Stimulated activated CD8-positive, alpha-beta memory T cell treated with anti-CD3 and anti-CD28 coated beads, Interleukin-2, amount 100 ng/mL, for 48 hours (primary cell): ENCODE measurements around the gene RAET1L.
"Not testable (repeated sequence)": the region's sequence is repeated elsewhere in the genome, so short reads cannot be mapped to it uniquely, and the experiment has no call there.

Experiments
- DNase-seq, 2 donors: peaks; one replicate each; pipeline ENCODE4 v3.0.0-alpha.2; 2020; ENCODE audit warnings: low read depth in 2 of 2

Gene RAET1L, protein sequence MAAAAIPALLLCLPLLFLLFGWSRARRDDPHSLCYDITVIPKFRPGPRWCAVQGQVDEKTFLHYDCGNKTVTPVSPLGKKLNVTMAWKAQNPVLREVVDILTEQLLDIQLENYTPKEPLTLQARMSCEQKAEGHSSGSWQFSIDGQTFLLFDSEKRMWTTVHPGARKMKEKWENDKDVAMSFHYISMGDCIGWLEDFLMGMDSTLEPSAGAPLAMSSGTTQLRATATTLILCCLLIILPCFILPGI

DNA sequence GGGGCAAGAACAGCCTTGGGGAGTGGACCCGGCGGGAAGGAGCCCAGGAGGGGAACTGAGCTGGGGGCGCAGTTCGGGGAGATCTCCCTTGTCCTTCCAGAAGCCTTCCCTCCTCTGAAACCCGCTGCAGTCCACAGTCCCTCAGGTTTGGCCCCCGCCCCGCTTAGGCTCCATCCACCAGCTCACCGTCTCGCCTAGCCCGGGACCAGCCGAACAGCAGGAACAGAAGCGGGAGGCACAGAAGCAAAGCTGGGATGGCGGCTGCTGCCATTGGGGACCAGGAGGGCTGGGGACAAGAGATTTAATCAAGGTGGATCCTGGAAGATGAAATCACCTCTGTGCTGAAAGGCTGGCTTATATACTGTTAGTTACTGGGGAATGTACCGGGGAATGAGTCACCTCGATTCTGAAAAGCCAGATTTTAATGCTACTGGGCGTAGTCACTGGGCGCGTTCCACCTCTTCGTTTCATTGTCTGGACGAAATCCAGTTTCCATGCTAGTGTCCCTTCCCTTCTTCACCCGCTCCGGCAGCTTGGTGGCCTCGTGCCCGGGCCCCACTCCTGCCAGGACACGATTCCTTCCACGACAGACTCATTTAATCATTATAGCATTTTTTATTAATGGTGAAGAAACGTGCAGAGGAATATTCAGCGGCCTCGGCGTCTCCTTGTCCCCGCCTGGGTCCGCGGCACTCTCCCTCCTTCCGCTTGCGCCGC is at the start of gene RAET1L:
TSS of gene RAET1L (minus strand) at position 332 of the 717 bp plus-strand sequence. CDS start at position 271, 61 bp downstream.
- DNase-seq, result no peak

DNA sequence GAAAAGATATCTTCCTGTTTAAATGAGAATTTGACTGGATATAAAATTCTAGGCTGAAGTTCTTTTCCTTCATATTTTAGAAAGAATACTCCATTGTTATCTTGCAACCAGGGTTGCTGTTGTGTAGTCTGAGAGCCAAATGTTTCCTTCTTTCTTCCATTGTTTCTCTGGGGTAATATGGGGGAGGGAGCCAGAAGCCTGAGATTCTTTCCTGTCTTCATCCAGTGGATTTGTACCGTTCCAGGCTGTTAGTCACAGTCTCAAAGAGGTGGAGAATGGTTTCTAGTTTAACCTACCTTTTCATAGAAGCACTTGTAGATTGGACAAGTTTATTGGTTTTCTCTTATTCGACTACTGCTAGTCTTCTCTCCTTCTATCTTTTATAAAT is 49.7 kb upstream of the RAET1L start:
- DNase-seq, result no peak

DNA sequence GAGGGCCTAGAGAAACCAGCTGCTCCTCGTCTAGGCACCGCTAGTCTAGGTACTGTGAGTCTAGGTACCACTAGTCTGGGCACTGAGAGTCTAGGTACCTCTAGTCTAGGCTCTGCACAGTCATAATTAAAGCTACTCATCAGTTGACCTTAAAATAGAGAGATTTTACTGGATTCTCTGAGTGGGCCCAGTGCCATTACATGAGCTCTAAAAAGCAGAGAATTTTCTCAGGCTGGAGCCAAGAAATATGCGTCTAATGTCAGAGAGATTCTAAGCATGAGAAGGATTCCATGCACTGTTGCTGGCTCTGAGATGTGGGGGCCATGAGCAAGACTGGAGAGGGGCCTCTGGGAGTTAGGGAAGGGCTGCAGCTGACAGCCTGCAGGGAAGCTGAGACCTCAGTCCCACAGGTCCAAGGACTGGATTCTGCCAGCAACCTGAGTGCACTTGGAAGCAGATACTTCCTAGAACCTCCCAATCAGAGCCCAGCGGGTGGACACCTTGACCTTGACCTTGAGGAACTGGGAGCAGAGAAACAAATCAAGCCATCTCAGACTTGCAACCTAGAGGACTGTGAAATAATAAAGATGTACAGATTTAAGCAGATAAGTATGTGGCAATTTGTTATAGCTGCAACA is 49.2 kb upstream of the RAET1L start:
- DNase-seq, result not testable (repeated sequence)

DNA sequence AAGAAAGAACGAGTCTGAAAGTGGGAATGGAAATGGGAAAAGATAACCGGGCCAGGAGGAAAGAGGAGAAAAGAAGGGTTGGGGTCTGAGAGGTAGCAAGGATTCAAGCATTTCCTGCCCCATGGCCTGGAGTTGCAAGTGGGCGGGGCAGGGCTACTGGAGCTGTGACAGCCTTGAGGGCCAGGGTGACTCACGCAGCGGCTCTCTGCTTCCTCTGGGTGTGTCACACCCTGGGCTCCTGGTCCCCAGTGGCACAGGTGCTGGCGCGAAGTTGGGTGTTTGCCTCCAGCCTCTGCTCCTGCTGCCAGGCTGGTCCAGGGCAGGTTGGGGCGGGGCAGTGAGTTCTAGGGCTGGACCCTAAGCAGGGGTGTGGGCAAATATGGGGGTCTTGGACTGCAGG is 46.9 kb upstream of the RAET1L start:
- peak; percentile 26 to 46 for DNase-seq

DNA sequence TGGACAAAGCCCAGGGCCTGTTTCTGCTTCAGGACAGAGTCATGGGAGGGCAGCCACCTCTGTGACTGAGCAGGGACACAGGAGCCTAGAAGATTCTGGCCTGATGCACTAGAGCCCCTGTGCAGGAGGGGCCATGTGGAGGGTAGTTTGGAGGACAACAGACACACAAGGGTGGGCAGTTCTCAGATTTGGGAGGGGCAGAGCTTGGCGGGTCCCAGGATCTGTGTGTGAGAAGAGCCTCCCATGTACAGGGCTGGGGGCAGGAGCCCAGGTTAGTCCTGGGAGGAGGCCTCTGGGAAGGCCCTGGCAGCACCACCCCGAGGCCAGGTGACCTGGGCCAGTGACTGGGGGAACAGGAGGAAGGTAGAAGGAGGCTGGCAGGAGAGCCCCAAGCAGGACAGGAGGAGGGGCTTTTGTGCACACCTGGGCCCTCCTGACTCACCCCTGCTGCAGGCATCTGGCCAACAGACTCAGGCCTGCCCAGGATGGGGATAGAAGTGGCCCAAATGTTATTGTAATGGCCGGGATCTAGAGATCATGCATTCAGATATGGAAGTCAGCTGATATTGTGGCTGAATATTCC is 45.0 kb upstream of the RAET1L start:
- no peak for DNase-seq

DNA sequence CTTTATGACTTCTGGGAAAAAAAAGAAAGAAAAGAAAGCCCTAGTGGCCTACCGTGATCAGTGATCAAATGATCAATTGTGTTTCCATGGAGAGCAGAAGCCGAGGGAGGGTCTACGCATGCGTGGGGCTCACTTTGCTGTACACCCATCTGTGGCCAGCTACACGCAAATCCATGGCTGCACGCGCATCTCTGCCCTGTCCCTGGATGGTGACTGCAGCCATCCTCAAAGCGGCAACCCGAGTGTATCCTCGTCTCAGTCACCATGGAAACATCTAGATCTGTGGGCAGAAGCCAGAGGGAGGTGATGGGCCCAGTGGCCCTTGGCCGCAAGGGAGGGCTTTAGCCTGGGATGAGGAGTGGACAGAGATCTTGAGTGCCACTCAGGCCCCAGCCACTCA is 44.4 kb upstream of the RAET1L start:
- DNase-seq, result no peak

DNA sequence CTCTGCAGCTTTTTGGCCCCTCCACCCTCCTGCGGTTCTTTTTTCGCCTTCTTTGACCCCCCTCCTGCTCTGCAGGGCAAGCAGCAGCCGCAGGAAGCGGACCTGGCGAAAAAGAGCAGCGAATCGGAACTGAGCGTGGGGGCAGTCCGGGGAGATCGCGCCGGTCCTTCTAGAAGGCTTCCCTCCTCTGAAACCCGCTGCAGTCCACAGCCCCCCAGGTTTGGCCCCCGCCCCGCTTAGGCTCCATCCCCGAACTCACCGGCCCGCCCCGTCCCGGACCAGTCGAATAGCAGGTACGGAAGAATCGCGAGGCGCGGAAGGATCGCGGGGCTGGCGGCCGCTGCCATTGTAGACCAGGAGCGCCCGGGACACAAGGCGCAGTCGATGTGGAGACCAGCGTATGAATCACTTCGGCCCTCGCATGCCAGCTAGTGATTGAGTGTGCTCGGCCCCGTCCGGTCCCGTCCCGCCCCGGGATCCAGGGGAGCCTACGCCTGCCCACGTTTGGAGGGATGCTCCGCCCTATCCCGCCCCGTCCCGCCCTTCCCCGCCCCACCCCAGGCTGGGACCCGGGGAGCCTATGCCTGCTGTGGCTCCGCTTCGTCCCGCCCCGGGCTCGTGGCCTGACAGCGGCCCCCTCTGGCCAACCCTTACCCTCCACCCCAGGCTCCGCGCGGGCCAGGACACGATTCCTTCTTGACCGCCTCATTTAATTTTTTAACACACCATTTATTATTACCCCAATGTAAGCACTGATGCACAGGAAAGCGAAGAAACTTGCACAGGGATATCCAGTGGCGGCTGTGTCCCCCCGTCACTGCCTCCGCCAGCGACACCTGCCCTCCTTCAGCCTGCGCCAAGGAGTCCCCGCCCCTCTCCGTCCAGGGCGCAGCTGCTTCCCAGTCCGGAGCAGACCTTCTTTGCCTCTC is 43.7 kb upstream of the RAET1L start, which contains the start of gene ULBP3:
TSS of gene ULBP3 (minus strand) at position 402 of the 929 bp plus-strand sequence. CDS start at position 347, 55 bp downstream.
- DNase-seq, result peak; percentile 69

DNA sequence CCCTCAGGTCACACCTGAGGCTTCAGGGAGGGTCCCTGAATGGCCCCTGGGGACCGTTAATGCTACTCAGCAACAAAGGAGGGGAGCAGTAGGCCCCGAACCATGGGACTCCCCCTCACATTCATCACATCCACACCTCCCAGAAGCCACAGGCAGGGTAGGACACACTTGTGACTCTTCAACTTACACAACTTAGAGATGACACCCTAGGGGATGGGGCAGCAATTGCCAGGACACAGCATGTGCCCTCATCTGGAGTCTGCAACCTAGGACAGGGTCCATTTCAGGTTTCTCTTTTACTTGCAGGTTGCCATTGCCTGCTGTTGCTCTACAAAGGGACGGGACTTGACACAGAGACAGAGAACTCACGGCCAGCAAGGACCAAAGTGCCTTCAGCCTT is 42.8 kb upstream of the RAET1L start:
- DNase-seq, result no peak

DNA sequence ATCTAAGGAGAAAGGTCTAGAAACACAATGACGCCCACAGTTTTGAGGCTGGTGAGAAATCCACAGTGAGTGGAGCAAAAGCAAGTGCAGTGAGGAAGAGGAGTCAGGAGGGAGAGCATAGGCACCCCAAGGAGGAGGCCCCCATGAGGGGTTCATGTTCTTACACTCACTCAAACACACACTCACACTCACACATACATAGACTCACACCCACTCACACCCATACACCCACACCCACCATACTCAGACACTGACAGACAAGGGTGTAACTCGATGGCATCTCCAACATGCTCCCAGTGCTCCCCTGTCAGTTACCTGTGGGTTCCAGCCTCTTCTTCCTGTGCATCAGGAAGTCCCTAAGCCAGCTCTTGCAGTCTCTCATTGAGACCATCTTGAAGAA is 39.8 kb upstream of the RAET1L start:
- no peak for DNase-seq

DNA sequence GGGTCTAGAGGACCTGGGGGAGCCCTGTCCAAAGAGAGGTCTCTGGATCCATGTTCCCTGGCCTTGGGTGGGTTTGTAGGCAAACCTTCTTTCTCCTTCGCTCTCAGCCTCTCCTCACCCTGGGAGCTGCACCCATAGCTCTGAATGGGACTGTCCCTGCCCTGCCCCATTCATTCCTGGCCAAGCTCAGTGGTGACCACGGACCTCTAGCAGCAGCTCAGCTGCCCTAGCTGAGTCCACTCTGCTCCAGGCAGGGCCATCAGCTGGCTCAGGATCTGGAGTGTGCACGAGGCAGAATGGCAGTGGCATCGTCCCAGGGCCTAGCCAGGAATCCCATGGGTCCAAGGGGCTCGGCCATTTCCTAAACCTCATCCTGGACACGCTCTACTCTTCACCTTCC is 38.3 kb upstream of the RAET1L start:
- no peak for DNase-seq

DNA sequence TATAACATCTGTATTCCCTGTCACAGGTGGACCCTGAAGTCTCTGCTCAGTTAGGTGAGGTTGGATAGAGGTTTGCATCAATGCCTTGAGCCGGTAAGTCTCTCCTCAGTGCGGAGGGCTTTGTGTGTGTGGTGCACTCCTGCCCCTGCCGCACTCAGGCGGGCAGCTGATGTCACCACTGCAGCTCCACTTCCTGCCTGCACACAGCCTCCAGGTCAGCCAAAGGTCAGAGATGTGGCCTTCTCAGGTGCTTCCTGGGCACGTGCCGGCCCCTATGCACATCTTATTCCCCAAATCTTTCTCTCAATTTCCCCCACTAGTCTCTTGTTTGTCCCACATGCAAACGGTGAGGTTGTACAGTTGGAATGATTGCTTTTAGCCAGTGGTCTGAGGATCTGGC is 34.6 kb upstream of the RAET1L start:
- DNase-seq, result not testable (repeated sequence)

DNA sequence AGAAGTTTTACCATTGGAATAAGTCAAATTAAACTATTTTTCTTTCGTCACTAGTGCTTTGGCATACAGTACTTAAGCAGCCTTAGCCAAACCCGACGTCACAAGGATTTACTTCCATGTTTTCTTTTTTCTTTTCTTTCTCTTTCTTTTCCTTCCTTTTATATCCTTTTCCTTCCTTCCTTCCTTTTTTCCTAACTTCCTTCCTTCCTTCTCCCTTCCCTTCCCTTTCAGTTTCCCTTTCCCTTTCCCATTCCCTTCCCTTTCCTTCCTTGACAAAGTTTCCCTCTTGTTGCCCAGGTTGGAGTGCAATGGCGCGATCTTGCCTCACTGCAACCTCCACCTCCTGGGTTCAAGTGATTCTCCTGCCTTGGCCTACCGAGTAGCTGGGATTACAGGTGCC is 33.7 kb upstream of the RAET1L start:
- DNase-seq, result no peak

DNA sequence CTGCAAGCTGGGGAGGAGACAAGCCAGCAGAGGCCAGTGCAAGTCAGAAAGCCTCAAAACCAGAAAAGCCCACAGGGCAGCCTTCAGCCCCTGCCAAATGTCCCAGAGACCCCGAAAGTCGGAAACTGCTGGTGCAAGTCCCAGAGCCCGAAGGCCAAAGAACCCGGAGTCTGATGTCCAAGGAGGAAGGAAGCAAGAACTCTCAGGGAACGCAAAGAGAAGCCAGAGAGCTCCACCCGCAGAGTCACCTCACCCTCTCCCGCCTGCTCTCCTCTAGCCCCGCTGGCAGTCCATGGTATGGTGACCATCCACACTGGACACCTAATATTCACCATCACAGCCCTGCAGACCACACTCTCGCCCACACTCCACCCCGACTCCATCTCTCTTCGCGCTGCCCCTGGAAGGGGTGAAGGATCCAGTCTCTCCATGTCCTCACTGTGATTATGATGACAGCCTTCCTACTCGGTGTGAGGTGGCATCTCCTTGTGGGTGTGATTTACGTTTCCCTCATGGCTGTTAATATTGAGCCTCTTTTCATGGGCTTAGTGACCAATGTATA is 33.0 kb upstream of the RAET1L start:
- no peak for DNase-seq

DNA sequence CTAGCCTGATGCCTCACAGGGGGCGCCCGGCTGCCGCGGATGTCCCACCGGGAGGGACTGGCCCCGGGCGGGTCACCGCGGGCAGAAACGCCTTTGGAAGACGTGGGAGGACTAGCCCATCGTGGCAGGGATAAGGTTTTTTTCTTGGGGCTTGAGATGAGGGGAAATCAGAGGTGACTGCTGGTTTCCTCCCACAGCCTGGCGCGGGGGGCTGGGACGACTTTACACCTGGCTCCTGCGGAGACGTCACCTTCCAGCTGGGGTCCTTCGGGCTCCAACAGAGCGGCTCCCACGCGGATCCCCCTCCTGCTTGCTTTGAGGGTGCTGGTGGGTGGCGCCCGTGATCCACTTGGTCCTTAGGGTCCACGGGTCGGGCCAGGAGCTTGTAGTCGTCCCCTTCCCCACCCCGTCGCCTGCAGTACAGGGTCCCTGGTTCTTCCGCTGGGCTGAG is 32.2 kb upstream of the RAET1L start:
- no peak for DNase-seq

DNA sequence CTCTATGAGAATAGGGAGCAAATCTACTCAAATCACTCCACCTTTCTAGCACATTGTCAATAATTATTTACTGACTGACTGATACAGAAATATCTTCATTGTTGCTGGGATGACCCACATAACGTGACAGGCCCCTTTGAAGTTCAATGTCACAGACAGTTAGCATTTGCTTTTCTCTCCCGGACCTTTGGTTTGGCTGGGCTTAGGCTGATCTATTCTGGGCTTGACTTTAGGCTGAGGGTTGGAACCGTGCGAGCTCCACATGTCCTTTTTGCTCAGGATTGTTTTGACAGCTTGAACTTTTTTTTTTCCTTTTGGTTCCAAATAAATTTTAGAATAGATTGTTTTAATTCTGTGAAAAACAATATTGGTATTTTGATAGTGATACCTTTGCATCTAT is 31.6 kb upstream of the RAET1L start:
- DNase-seq, result no peak

DNA sequence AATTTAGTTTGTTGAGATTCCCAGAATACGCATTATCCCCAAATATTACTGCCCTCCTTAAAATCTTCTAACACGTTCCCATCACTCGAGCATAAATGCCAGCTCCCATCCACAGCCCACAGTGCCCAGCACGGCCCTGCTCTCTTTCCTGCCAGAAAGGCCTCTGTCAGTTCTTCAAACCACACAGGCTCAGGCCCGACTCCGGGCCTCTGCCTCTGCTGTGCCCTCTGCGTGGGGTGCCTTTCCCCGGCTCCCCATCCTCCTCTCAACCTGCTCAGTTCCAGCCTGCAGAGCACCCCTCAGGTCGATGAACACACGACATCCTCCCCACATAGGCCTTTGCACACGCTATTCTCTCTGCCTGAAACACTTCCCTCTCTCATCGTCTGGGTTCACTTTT is 30.8 kb upstream of the RAET1L start:
- no peak for DNase-seq

DNA sequence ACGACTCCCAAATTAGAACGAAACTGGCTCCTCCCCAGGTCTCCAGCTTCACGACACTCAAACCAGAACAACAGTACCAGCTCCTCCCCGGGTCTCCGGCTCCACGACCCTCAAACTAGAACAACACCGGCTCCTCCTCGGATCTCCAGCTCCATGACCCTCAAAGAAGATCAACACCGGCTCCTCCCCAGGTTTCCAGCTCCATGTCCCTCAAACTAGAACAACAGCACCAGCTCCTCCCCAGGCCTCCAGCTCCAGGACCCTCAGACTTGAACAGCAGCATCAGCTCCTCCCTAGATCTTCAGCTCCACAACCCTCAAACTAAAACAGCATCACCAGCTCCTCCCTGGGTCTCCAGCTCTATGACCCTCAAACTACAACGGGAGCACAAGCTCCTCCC is 29.8 kb upstream of the RAET1L start:
- no peak for DNase-seq

DNA sequence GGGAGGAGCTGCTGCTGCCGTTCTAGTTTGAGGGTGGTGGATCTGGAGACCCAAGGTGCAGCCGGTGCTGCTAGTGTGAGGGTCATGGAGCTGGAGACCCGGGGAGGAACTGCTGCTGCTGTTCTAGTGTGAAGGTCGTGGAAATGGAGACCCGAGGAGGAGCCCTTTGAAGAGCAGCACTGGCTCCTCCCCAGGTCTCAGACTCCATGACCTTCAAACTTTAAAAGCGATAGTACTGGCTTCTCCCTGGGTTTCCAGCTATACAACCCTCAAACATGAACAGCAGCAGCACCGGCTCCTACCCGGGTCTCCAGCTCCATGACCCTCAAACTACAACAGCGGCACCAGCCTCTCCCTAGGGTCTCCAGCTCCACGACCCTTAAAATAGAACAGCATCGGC is 28.1 kb upstream of the RAET1L start:
- no peak for DNase-seq

DNA sequence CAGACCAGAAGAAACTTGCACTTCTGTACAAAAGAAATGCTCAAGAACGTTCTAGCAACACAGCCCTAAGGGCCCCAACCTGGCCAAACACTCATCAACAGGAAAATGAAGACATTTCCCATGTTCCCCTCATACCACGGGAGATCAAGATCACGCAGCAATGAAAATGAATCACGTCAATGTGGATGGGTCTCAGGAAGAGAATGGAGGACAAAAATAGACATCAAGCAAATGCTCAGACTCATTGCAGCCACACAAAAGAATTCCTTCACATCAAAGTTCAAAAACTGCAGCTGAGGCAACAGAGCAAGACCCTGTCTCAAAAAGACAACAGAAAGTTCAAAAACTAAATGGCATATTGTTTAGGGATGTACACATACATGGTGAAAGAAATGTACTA is 25.5 kb upstream of the RAET1L start:
- DNase-seq, result no peak

DNA sequence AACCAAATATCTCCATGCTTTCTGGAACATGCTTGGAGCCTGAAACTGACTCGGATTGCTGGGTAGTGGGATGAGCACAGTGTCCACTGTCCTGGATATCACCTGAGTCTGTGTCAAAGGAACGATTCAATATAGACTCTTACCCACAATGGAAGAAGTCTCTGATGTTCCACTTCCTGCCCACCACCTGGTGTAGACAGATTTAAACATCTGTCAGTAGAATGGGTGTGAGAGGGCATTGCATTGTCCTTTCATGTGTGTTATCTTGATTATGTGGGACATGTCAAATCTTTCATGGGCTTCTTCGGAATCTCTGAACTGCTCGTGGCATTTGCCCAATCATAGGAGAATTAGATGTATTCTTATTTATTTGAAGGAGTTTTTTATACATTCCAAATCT is 22.8 kb upstream of the RAET1L start:
- DNase-seq, result no peak

DNA sequence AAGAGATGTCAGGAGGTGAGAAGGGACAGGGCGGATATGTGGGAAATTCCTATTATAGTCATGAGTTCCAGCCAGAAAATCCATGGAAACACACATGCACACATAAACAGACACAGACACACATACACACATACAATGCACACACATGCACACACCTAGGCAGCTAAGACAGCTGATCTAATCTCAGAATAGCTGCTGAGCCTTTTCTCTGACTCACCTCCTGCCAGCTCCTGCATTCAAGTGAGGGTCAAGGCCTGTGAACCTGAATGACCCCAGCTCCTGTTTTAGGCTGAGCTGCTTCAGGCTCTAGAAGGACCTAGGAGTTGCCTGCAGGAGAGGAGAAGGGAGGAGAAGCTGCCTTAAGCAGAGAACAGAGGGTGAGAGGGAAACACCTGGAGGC is 21.6 kb upstream of the RAET1L start:
- DNase-seq, result no peak
